GM18867 (cell line): Measurements from ENCODE around the gene CDYL2.
A peak's percentile ranks its signal among the peaks of the same experiment; 100 is the strongest.
"Not testable (repeated sequence)": the region's sequence is repeated elsewhere in the genome, so short reads cannot be mapped to it uniquely, and the experiment has no call there.

Experiments
- ATAC-seq: cut with Tn5 transposase; IDR thresholded peaks from one replicate; pipeline ENCODE4 v1.9.1; 2021; ENCODE audit warnings: mild to moderate bottlenecking, moderate library complexity; ENCODE audit not compliant: unreplicated experiment

Gene CDYL2

DNA sequence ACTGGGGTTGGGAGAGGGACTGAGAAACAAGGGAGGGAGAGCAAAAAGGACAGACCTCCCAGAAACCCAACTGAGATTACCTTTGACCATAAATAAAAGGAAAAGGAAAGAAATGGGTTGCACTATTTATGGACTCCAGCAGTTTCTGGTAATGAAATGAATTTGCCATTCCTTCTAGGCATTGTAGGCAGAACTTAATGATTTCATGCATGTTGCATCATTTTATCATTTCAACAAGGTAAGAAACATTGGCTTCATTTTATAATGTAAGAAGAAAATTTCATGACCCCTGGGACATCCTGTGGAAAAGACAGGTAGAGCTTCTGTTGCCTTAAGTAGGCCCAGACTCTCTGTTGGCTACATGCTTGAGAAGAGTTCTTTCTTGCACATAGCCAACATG lies 8.2 kb upstream of the CDYL2 start:
- no peak for ATAC-seq

DNA sequence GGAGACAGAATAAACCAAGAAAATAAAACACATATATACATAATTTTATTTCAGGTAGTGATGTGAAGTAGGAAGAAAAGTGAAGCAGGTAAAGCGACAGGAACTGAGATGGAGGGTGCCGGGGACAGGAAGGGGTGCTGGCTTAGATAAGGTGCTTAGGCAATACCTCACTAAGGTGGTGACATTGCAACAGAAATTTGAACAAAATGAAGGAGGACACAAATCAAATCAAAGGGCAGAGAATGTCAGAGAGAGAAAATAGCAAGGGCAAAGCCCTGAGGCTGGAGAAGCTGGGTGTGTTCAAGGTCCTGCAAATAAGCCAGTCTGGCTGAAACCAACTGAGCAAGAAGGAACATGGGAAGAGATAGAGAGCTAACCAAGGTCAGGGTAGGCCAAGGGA lies 5.0 kb upstream of the CDYL2 start:
- ATAC-seq, result no peak

DNA sequence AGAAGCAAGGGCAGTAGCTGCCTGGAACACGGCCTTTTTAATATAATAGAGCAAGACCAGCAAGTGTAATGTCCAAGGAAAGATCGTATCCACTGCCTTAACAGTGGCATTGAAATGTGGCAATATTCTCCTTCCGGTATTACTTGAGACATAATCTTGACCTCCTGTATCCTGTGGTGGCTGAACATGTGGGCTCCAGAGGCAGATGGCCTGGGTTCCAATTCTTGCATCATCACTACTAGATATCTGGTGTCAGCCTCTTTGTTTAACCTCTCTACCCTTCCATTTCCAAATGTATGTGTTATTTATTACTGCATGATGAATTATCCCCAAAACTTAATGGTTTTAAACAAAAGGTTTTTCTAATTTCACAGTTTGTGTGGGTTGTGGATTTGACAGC lies 3.5 kb upstream of the CDYL2 start:
- no peak for ATAC-seq

DNA sequence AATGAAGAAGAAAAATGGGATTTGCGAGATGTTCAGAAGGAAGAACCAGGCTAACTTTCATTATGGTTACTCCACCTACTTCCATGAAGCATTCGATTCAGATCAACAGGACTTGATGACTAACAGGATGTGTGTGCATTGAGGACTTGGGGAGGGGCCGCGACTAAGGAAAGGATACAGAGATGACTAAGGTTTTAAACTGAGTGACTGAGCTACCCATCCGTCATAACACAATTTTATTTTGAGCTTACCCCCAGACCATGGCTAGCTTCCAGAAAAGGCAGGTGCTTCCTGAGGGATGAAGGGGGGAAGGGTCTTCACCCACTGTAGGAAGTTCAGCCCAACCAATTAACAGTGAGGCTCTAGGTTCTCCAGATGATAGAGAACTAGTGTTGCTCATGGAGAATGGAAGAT lies 2.5 kb upstream of the CDYL2 start:
- ATAC-seq, result no peak

DNA sequence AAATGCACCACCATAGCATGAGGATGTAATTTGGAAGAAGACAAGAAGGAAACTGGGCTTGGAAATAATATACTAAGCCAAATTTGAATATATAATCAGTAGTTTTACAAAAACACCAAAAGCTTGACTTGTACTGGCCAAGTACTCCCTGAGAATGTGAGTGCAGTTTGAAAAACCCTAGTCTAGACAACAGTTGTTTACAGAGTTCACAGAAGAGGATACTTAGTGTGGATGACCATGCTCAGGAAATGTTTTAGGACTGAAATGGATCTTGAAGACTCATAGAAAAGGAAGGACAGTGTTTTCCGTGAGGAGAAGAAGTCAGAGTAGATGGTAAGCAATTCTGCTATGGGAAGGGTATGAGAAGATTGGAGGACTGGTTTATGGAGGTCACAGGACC lies 1.9 kb upstream of the CDYL2 start:
- ATAC-seq, result no peak

DNA sequence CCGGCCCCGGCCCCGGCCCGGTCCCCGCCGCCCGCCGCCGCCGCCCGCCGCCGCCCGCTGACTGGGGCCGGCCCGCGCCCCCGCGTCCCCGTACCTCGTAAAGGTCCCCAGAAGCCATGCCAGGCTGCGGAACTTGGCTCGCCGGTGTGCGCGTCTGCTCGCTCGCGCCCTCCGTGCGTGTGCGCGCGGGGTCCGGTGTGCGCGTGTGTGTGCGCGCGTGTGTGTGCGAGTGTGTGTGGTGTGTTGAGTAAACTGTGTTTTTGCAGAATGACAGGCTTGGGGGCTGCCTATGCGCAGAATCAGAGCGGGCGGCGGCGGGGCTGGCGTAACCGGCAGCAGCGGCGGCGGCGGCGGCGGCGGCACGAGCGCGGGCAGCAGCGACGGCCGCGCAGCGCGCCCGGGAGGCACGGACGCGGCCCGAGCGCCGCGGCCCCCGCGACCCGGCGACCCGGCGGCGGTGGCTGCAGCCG lies 307 bp downstream of the CDYL2 start:
- peak; percentile 44 for ATAC-seq

DNA sequence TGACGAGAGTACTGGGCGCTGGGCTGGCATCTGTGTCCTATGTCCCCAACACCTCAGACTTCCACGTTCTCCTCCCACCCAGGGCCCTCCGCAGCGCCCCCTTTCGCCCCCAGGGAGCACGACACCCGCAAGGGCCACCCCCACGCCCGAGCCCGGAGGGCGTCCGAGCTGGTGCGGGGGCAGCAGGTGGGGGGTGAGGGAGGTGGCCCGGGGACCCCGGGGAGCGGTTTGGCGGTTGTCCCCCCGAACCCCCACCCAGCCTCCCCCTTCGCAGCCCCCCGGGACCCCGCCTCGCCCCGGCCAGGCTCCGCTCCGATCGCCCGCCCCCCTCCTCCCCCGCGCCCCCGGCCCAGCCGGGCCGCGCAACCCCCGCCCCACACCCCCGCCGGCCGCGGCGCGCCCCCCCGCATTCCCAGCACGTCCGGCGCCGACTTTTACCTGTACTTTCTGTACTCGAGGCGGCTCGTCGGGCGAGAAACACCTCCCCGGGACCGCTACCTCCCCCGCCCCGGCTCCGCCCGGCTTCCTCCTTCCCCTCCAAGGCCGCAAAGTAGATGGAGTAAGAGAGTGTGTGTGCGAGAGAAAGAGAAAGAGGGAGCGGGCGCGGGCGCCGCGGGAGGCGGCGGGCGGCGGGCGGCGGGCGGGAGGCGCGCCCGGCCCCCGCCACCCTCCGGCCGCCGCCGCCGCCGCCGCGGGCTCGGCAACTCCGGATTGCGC lies 901 bp downstream of the CDYL2 start:
- ATAC-seq, result peak; percentile 8

DNA sequence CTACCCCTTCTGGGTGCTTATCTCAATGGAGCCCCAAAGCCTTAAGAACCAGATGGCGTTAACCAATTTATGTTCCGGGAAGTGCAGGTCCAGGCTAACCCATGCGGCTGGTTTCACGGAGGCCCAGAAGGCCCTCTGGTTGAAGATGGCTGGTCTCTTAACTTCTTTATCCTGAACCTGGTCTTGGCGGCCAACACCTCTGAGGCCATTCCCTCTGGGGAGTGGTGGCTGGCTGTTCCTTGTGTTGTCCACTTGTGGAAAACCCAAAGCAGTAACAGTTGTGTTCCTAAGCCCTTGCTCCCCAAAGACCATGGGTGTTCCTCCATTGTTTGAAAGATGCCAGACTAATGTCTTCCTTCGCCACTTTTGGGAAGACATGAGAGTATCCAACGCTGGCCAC lies 1.5 kb downstream of the CDYL2 start:
- ATAC-seq, result no peak

DNA sequence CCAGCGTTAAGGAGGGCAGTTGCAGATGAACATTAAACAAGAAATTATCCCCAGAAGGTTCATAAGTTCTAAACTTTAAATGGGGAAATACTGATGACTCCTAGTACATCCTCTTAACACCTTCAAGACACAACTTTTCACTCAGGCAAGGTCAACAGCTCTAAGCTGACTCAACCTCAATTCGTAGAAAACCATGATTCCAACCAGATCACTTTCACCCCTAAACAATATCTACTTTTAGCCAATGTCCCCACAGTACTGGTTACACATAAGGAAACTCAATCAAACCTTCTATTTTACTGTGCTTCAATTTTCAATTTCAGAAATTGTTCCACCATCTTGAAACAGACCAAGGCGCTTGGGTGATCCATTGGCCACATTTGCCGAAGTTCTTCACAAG lies 2.3 kb downstream of the CDYL2 start:
- no peak for ATAC-seq

DNA sequence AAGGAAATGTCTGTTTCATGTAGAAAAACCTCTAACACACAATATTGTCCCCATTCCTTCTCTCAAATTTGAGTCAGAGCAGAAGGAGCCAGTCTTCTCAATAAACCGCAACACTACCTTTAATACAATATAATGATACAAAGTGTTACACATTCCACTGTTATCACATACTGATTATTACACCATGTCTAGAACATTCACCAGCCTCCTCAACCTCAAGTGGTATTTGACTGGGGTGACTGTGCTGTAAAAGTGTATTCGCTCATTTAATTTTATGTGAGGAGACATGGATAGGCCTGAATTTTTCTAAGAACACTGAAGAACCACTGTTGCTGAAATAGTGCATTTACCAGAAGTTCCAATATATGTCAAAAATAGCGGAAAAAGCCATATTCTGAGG lies 10.3 kb downstream of the CDYL2 start:
- ATAC-seq, result no peak

DNA sequence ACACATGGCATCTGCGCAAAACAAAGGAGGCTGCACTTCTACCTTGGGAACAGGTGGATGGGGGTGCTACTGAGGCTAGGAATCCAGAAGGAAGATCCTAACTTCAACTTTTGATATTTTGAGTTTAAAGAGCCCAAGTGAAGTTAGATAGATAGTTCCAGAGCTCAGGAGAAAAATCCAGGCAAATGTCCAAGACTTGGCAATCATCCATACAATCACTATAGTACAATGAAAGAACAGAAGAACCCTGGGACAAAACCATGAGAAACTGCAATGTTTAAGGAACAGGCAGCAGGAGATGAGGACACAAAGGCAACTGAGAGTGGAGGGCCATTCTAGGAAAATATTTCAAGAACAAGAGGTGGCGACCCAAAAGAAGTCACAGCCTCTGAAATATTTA lies 12.4 kb downstream of the CDYL2 start:
- ATAC-seq, result no peak

DNA sequence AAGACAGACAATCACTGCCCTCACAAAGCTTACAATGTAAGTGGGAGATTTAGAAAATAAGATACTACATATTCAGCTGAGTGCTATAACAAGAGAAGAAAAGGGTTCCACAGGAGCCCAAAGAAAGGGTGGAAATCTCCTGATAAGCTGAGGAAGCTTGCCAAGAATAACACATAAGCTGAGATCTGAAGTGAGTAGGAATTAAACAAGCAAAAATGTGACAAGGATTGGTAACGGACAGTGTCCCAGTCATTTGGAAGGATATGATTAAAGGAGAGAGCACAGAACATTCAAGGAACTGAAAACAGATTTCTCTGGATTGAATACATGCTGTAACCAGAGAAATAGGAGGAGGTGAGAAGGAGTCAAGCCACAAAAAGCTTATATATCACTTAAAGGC lies 13.0 kb downstream of the CDYL2 start:
- no peak for ATAC-seq

DNA sequence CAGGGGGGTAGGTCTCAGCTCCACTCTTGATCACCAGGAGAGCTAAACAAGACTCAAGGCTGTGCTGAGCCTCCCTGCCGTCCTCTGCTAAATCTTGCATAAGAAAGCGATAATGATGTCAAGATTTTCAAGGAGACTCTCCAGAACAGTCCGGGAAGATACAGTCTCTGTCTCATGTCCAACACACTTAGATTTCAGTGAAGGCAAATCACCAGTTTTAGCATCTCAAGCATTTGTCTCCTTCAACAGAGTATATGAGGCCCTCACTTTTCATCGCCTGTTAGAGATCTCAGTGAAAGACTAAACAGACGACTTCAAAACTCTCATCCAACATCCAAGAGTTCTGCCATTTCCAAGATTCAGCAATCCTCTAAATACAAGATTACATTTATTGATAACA lies 13.6 kb downstream of the CDYL2 start:
- ATAC-seq, result no peak

DNA sequence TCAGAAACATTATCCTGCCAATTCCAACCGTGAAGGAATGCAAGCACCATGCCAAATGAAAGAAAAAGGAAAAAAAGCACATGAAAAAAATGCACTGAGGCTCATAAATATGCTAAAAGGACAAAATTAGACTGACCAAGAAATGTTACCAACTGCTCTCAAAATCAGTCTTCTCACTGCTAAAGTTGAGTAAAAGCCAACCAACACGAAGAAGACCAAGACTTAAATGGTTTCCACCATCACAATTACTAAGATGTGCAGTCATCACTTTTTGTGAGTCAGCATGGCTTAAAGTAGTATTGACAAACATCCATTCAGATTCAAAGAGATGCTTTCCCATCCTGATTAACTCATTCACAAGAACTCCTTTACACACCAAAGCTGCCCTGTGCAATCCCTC lies 16.4 kb downstream of the CDYL2 start:
- no peak for ATAC-seq

DNA sequence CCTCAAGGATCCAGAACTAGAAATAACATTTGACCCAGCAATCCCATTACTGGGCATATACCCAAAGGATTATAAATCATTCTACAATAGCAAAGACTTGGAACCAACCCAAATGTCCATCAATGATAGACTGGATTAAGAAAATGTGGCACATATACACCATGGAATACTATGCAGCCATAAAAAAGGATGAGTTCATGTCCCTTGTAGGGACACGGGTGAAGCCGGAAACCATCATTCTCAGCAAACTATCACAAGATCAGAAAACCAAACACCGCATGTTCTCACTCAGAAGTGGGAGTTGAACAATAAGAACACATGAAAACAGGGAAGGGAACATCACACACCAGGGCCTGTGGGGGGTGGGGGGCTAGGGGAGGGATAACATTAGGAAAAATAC lies 17.8 kb downstream of the CDYL2 start:
- not testable (repeated sequence) for ATAC-seq

DNA sequence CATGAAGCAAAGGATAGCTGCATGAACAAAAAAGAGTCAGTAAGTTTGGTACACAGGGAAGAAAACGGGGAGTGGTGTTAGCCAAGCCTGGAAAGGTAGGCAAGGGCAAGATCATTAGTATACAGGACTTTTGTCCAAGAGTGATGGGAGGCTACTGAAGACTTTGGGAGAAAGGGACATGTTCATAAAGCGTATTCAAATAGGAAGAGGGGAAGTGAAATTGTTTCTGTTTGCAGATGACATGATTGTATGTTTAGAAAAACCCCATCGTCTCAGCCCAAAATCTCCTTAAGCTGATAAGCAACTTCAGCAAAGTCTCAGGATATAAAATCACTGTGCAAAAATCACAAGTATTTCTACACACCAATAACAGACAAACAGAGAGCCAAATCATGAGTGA lies 19.4 kb downstream of the CDYL2 start:
- ATAC-seq, result no peak

DNA sequence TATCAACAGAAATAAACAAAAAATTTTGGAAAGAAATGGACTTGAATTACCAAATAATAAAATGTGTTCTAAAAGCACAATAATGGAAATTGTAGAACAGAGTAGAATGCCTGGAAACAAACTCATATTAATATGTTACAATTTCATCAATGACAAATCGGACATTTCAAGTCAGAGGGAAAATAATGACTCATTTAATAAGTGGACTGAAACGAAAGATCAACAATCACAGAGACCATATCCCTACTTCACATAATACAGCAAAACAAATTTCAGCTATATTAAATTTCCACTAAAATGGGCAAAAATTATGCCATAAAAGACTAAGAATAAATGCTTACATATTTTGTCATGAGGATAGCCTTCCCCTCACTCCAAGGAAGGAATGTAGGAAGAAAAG lies 25.7 kb downstream of the CDYL2 start:
- ATAC-seq, result no peak

DNA sequence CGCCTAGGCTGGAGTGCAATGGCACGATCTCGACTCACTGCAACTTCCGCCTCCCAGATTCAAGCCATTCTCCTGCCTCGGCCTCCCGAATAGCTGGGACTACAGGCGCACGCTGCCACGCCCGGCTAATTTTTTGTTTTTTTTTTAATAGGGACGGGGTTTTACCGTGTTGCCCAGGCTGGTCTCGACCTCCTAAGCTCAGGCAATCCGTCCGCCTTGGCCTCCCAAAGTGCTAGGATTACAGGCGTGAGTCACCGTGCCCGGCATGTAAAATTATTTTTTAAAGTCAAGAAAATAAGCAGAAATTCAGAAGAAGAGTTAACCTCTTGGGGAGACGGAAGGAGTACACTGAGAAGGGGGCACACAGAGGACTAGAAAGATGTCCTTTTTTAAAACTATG lies 27.5 kb downstream of the CDYL2 start:
- no peak for ATAC-seq

DNA sequence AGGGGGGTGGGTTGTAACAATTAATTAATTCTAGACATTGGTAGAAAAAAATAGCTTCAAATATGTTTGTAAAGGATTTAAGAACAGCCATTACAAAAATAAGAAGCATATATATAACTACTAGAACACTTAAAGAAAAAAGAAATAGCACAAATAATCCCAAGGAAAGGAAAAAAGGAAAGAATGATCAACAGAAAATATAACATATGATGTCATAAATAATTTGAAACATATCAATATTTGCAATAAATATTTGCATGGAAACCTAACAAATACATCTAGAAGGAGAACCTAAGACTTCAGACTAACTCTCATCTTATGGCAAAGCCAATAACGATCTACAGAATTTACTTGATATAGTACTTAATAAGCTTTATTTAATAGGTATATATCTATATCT lies 28.9 kb downstream of the CDYL2 start:
- no peak for ATAC-seq

DNA sequence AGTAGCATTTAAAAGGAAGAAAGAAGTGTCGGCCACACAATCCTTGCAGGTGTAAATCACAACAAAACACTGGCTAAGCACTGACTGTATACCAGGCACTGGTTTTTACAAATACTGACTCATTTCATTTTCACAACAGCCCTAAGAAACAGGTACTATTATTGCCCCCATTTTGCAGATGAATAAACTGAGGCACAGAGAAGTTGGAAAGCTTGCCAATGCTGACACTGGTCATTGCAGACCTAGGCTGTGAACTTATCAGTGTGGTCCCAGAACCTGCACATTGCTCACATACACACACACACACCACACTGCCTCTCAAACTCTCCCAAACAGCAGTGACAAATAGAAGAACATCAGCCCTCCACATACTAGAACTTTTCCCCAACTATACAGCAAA lies 37.6 kb downstream of the CDYL2 start:
- ATAC-seq, result no peak

DNA sequence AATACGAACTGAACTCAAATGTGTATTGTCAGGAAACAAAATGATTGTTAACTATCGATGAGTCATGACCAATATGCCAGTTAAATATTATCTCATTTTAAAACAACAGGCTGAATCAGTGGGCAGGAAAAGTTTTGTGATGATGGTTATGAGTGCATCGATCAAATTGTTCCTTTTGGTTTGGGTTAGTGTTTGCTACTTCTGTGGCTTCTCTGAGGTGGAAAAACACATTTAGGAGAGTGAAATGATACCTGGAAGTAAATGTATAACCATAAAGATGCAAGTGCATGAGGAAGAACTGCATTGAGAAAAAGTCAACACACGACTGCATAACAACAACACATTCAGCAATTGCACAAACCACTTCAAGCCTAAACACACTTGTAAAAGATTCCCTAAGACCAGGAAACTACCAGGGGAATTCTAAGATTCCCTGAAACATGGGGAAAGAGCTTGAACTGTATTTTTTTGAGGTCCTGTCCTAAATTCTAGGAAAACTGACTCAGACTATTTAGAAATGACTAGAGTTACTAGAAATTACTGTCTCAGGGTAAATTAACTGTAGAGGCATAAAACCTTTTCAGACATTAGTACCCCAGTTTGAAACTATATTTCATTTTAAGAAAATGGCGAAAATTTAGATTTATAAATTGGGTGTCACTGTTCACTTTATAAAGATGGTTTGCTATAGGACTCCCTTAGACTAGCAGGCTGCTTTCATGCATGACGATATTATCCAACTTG lies 44.8 kb downstream of the CDYL2 start:
- no peak for ATAC-seq

DNA sequence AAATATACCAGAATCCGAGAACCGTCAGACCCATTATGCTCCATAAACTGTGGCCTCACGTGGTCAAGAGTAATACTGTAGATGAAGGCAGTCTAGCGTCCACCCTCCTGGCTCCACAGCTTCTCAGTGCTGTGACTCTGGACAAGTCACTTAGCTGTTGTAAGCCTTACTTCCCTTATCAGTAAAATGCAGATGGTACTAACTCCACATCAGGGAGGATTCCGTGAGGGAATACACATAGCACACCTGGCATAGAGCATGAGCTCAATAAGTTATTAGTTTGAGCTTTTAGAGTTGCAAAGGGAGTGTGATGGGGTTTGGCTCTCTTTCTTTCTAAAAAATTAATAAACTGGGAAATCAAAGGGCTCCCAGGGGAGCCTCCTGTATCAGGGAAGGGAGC lies 49.9 kb downstream of the CDYL2 start:
- ATAC-seq, result no peak

DNA sequence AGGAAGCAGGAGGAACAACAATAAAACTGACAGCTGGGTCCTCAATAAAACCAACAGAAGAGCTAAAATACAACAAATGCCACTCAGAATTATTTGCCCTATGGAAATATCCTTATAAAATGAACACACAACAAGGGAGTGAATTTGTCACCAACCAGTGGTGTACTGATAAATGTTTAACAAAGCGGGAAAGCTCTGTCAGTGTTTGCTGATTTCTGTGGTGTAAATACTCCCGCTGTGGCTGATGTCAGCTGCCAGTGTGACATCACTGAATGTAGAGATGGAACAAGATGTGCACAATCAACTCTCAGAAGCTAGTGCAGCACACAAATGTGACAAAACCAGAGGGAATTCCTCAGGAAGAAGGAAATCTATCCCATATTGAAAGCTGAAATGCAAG lies 51.9 kb downstream of the CDYL2 start:
- no peak for ATAC-seq
